Endothelial cell of umbilical vein (primary cell): ENCODE data around the gene KRTAP10-8.

ENCODE experiments used
- CTCF ChIP-seq, 2 donors: IDR thresholded peaks; 1 replicate in 1 of 2; 2 replicates in 1 of 2; pipeline ENCODE4 v1.5.1; 2011; ENCODE audit warnings: low read length in 2 of 2, mild to moderate bottlenecking in 2 of 2, moderate library complexity in 2 of 2, control low read depth in 1 of 2, inconsistent platforms in 1 of 2, low read depth in 1 of 2; ENCODE audit not compliant: insufficient read depth in 1 of 2; ENCODE audit errors: extremely low read depth in 1 of 2
- FOS ChIP-seq: IDR thresholded peaks from 2 replicates; pipeline ENCODE4 v1.6.1; 2011; ENCODE audit warnings: mild to moderate bottlenecking, low read length, moderate library complexity, borderline replicate concordance; ENCODE audit not compliant: insufficient read depth
- JUN ChIP-seq: IDR thresholded peaks from 2 replicates; pipeline ENCODE4 v1.6.1; 2011; ENCODE audit warnings: borderline replicate concordance, low read depth; ENCODE audit not compliant: insufficient read length, insufficient read depth
- MAX ChIP-seq: IDR thresholded peaks from 2 replicates; pipeline ENCODE4 v1.6.1; 2011; ENCODE audit not compliant: insufficient read depth, insufficient read length

GRCh38 chr21:44639331-44639655 is 27.4 kb downstream of the KRTAP10-8 start:
- TF ChIP-seq MAX (no peak), CTCF (IDR thresholded peaks at IDR 0.05; ENCODE audit: extremely low read depth in 1 of 2, insufficient read depth in 1 of 2, low read depth in 1 of 2, low read length in 2 of 2) (no peak), FOS (no peak), JUN (no peak)
